A673 (cell line): Measurements from ENCODE around the gene CARD9.

Source experiments
- CTCF ChIP-seq: fragments of 300-800, 200-600 bp; sonication (generic); conservative IDR thresholded peaks from 2 replicates; pipeline ENCODE4 v1.5.1; 2017; ENCODE audit warnings: low read depth, mild to moderate bottlenecking, antibody characterized with exemption, low read length, moderate library complexity, mixed read lengths
- EZH2 ChIP-seq: fragments of 200-600 bp; sonication (generic); IDR thresholded peaks from 2 replicates; pipeline ENCODE4 v1.6.1; 2017; ENCODE audit warnings: borderline replicate concordance, low read depth, mild to moderate bottlenecking, mixed read lengths, antibody characterized with exemption, low read length; ENCODE audit not compliant: poor library complexity, severe bottlenecking

- TF ChIP-seq CTCF (no peak), EZH2 (no peak)
Observed at GRCh38 chr9:136379401-136379800, 5.9 kb upstream of the CARD9 start.
